ENCODE results near the gene OR5AR1.
"Not testable (repeated sequence)": the region's sequence is repeated elsewhere in the genome, so short reads cannot be mapped to it uniquely, and the experiment has no call there.

The OR5AR1 gene

DNA sequence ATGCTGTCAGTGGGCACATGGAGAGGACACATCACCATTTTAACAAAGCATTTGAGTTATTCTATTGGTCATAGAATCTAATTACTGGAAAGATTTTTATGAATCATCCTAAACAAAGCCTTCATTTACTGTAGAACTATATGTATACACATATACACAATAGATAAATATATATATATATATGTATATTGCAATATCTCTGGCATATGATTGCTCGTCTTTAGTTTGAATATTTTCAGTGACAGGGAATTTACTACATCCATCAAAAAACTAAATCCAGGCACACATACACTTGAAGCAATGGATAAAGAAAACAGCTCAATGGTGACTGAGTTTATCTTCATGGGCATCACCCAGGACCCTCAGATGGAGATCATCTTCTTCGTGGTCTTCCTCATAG, at the start of gene OR5AR1:
OR5AR1 (plus strand) TSS at position 301 of the 400 bp plus-strand sequence; CDS start at position 301, 0 bp downstream.
- no peak for DNase-seq

DNA sequence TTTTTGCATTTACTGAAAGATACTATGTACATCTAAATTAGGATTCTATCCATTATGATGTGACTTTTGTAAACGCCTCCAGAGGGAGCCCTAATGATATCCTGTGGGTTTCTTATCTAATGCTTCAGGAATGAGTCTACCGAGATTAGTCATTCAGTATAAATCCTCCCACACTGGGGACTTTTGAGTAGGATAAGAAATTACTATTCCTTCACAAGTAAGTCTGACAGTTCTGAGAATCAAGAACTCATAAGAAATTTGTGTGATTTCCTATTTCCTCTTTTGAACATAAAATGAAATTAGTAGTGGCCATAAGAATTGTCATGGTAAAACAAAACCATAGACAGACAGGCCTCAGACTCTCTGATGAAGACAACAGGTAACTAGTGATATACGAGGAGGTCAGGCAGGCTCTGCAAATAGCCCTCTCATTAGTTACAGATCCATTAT, 38.8 kb upstream of the OR5AR1 start:
- DNase-seq, result no peak

DNA sequence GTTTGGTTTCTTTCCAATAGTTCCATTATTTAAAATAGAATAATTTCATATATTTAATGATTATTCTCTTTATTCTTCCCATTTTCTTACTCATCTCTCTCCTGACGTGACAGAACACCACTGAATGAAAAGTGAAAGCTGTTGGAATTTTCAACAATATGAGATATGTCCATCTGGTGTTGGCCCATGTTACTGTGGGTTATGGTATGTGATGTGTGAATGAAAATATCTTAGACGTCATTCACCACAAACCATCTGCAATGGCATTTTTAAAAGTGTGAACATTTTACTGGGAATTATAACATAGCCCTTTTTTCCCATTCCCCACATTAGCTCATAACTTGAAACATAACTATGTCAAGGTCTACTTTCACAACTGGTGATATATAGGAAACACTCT, 37.5 kb upstream of the OR5AR1 start:
- DNase-seq, result no peak

DNA sequence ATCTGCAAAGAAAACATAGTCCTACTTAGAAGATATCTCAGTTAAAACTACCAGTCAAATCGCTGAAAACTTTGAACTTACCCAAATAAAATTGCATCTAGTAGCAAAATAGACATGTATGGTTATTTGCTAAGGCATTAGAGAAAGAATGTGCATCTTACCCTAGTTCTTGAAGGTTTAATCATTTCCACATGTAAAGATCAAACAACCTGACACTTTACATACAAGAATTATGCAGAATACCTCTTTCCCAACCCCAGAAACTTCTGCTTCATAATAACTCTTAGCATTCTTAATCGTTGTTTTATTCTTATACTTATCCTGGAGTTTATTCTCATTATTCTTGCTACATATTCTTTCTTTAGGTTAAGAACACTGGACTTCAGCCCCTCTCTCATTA, 31.2 kb upstream of the OR5AR1 start:
- DNase-seq, result no peak

DNA sequence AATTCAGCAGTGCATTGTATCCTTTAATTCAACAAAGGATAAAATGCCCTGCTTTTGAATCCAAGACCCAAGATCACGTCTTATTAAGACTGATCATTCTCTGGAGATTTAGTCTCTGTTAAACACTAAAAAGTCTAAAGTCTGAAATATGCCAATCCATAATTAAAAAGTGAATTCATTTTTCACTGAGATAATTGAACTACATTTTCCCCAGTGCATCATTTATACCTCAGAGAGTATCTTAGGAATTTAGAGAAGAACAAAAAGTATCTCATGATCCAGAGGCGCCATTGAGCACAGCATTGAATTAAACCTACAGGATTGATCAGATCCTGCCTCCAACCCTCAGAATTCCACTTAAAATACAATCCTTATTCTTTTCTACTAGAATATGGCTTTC, 26.6 kb upstream of the OR5AR1 start:
- no peak for DNase-seq

DNA sequence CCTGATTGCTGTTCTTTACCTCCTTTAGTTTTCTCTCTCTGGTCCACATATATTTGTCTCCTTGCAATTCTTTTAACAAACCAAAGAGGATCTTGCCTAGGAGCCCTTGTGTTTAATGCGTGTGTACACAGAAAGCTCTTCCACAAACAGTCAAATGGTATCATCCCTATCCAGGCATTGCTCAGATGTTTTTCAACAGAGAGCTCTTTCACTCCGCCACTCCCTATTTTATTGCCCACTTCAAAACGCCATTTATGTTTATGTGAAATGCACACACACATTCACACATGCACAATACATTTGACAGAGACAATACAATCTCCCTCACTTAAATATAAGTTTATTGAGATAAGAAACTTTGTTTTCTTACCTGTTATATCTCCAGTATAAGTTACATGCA, 26.0 kb upstream of the OR5AR1 start:
- DNase-seq, result no peak

DNA sequence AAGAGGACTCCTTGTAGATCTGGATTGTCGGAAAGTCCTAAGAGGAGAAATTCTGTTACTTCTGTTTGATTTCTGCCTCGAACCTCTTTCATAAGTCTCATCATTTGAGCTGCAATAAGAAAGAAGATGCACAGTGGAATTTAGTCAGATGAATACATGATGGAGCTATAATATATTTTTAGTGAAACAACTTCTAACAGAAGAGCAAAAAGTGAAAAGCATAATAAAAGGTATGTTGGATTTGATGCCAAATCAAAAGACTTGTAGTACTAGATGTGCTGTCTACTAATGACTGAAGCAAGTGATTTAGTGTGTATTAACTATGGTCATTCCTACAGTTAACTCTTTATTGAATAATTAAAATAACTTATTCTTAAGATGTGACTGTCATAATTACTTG, 21.1 kb upstream of the OR5AR1 start, which contains the start of gene OR5AP2:
OR5AP2 (minus strand) TSS at position 101 of the 400 bp plus-strand sequence; CDS start at position 101, 0 bp downstream.
- no peak for DNase-seq

DNA sequence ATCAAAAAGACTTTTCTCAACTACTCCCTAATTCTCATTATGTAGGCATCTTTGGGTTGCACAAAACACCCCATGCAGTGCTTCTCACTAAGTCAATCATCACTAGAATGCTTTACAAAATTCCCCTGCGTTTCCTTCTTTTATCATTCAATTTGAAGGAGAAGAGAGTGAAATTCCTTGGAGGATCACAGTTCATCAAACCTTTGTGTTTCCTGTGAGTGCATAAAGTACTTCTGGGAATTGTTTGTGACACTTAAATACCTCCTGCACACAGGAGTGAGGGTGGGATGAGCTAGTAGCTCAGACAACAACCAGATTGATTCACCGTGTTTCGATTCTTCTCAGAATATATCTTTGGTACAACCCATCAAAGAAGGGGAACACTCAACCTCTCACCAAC, 3.7 kb upstream of the OR5AR1 start:
- no peak for DNase-seq

DNA sequence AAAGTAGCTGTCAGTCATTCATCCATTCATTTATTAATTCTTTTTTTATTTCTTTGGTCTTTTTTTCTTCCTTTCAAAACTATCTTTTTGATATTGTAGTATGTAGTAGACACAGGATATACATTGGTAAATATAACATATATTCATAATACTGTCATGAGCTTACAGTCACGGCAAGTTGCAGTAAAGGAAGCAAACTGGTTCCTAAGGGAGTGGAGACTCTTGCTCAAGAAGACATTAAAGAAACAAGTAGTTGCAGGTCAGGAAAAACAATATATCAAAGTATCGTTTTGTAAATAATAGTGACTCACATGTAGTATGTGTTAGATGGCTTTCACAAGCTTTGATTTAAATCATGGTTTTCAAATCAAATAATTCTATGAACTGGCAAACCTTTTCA, 7.5 kb downstream of the OR5AR1 start:
- DNase-seq, result no peak

DNA sequence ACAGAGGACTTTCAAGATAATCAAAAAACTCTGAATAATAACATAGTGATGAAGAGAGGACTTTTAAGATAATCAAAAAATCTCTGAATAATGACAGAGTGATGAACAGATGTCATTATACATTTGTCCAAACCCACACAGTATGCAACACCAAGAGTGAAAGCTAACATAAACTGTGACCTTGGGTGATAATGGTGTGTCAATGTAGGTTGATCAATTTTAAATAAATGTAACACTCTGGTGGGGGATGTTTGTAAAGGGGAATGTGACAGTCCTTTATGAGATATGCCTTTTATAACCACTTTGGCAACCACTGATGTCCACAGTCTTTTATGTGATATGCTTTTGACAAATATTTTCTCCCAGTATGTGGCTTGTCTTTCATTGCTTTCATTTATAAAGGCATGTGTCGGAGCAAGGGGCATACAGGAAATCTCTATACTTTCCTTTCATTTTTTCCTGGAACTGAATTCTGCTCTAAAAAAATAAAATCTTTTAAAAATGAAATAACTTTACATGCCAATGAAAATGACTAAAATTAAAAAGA, 25.1 kb downstream of the OR5AR1 start:
- no peak for DNase-seq

DNA sequence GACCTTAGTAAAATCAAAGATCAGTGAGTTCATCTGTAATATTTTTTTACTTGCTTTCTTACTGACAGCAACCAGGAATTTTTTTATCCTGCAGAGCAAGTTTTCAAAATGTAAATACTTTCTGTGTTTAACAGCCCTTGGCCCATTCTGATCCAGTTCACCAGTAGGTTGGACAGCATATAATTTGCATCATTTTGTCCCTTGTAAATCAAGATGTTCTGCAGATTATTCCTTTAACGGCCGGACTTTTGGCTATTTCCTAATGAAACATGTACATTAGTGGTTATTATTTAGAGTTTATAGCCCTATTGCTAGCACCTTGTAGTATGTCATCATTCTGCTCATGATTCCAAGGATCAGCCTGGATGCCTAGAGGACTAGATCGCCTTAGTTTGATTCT, 27.7 kb downstream of the OR5AR1 start:
- not testable (repeated sequence) for DNase-seq

DNA sequence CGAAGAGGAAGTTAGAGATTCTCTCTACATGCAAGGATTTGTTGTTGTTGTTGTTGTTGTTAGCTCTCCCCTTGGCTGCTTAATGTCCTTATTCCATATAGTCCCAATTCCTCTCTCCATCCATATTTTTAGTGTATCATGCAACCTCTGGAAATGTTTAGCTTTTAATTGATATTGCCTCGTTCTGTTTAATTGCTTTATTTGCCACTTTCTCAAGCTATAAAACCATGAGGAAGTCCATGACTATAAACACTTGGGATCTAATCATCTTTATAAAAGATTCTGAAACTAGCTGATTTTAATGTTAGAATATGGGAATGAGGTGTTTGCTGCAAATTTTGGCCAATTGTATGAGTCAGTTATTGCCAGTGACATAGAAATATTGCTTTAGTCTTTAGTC, 29.9 kb downstream of the OR5AR1 start:
- DNase-seq, result no peak

DNA sequence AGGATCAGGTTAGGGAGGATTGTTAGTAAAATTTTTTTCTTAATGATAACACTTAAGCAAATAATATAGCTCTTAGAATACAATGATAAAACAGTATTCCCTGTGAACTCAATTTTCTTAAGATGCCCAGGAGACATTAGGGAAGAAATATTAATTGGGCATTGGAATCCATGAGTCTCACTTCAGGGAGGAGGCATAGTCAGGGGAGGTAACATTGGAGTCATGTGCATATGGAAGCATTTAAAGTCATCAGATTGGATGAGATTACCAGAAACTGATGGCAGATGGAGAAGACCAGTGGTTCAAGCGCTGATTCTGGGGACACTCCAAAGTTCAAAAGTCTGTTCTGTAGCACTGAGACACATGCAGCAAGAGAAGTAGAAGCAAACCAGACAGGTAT, 35.3 kb downstream of the OR5AR1 start, which contains the start of gene OR9G1:
OR9G1 (plus strand) TSS at position 301 of the 400 bp plus-strand sequence. CDS start 1,293 bp downstream, outside the sequence.
- DNase-seq, result no peak

DNA sequence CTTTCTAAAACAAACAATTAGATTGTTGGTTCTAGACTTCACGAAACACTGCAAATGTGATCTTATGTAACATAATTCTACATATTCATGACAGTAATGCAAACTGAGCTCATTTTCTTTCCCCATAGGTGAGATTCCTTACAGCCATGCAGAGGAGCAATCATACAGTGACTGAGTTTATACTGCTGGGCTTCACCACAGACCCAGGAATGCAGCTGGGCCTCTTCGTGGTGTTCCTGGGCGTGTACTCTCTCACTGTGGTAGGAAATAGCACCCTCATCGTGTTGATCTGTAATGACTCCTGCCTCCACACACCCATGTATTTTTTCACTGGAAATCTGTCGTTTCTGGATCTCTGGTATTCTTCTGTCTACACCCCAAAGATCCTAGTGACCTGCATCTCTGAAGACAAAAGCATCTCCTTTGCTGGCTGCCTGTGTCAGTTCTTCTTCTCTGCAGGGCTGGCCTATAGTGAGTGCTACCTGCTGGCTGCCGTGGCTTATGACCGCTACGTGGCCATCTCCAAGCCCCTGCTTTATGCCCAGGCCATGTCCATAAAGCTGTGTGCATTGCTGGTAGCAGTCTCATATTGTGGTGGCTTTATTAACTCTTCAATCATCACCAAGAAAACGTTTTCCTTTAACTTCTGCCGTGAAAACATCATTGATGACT, 36.9 kb downstream of the OR5AR1 start:
- DNase-seq, result no peak

DNA sequence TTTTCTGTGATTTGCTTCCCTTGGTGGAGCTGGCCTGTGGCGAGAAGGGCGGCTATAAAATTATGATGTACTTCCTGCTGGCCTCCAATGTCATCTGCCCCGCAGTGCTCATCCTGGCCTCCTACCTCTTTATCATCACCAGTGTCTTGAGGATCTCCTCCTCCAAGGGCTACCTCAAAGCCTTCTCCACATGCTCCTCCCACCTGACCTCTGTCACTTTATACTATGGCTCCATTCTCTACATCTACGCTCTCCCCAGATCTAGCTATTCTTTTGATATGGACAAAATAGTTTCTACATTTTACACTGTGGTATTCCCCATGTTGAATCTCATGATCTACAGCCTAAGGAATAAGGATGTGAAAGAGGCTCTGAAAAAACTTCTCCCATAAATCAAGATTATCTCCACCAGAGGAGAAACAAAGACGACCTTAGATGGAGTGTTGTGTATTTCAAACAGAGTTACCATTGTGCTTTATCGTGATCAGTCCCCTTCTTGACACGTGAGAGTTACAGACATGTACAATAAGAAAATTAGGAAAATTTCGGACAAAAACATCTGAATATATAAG, 37.5 kb downstream of the OR5AR1 start:
- no peak for DNase-seq

DNA sequence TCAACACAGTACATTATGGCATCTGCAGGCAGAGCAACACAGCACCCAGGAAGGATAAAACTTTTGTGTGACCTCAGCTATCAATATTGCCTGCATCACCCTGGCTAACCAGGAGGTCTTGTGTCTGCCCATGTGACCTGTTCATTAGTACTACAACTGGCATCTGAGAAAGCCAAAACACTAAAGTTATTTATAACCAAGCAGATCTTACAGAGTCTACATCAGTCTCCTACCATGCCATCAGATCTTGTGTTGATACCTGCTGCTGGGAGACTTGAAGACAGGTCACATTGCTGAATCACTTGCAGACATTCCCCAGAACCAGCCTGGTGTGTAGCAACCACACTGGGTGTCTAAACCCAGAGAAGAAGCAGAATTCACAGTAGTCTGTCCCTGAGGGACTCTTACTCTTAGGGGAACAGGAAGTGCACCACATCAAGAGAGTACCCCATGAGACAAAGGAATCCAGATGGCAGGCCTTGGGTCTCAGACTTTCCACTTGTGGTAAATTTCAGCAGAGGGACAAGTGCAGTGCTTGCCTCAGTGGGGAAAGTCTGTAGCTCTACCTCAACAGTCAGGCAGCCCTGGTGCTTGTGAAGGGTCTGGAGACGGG, 42.4 kb downstream of the OR5AR1 start:
- DNase-seq, result no peak

DNA sequence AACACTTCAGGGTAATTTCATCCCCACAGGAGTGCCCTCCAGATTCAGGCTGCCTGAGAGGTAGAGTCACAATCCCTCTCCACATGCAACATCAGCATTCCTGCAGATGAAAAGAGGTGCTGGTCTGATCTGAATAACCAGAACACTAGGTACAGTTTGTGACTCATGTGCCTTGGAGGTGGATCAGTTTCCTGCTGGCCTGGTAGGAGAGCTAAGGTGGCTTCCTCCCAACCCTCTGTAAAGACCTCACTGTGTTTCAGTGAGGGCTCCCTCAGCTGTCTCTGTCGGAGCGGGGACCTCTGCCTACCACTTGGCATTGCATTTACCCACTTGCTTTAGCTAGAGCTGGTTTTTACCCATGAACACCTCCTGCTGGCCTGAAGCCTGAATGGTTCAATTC, 43.0 kb downstream of the OR5AR1 start:
- no peak for DNase-seq

DNA sequence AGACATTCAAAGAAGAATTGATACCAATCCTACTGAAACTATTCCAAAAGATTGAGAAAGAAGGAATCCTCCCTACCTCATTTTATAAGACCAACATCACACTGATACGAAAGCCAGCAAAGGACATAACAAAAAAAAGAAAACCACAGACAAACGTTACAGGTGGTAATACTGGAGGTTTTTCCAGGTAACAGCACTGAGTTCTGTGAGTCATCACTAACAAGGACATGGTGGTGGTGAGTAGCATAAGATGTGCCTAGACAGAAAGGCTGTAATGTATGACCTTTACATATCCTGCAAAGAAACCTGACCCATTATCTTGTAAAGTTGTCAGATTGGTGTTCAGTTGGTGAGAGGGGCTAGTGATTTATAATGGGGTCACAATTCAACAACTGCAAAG, 50.7 kb downstream of the OR5AR1 start:
- DNase-seq, result no peak

Measured in NCI-H1092 treated with DMSO at 0.1 percent for 48 hours (cell line).